GM21390 (cell line): ENCODE results near the gene PTGER2.

Source experiments
- ATAC-seq: cut with Tn5 transposase; IDR thresholded peaks from one replicate; pipeline ENCODE4 v1.9.1; 2021; ENCODE audit not compliant: unreplicated experiment

PTGER2 gene

GRCh38 chr14:52304248-52304904, 9.7 kb upstream of the PTGER2 start:
- no peak for ATAC-seq

- no peak for ATAC-seq
Observed at GRCh38 chr14:52305014-52305413, 9.1 kb upstream of the PTGER2 start.

- no peak for ATAC-seq
Observed at GRCh38 chr14:52307376-52307775, 6.7 kb upstream of the PTGER2 start.

GRCh38 chr14:52307905-52308304, 6.2 kb upstream of the PTGER2 start:
- no peak for ATAC-seq

GRCh38 chr14:52310541-52310940, 3.6 kb upstream of the PTGER2 start:
- ATAC-seq, result no peak

GRCh38 chr14:52312931-52313355, 1.2 kb upstream of the PTGER2 start:
- no peak for ATAC-seq

- ATAC-seq, result no peak
Observed at GRCh38 chr14:52313462-52313861, 650 bp upstream of the PTGER2 start.

GRCh38 chr14:52314595-52315354, 663 bp downstream of the PTGER2 start:
- no peak for ATAC-seq

GRCh38 chr14:52315355-52315718, 1.2 kb downstream of the PTGER2 start:
- no peak for ATAC-seq

- ATAC-seq, result no peak
Observed at GRCh38 chr14:52318062-52318461, 4.0 kb downstream of the PTGER2 start.

GRCh38 chr14:52318826-52319645, 4.9 kb downstream of the PTGER2 start:
- no peak for ATAC-seq

- no peak for ATAC-seq
Observed at GRCh38 chr14:52319919-52320318, 5.8 kb downstream of the PTGER2 start.

GRCh38 chr14:52325126-52325525, 11.0 kb downstream of the PTGER2 start:
- ATAC-seq, result peak; percentile 94

- ATAC-seq, result no peak
Observed at GRCh38 chr14:52325630-52326029, 11.5 kb downstream of the PTGER2 start.

- no peak for ATAC-seq
Observed at GRCh38 chr14:52327374-52328226, 13.5 kb downstream of the PTGER2 start.

- ATAC-seq, result no peak
Observed at GRCh38 chr14:52328276-52328675, 14.2 kb downstream of the PTGER2 start.

- no peak for ATAC-seq
Observed at GRCh38 chr14:52329678-52330369, 15.7 kb downstream of the PTGER2 start.

- no peak for ATAC-seq
Observed at GRCh38 chr14:52332269-52332668, 18.2 kb downstream of the PTGER2 start.

GRCh38 chr14:52333108-52333507, 19.0 kb downstream of the PTGER2 start:
- ATAC-seq, result no peak
